Fibroblast of mammary gland (primary cell): Measurements from ENCODE around the gene RHOJ.

ENCODE experiments used
- DNase-seq: peaks from one replicate; pipeline ENCODE4 v3.0.0-alpha.2; 2010; ENCODE audit warnings: low read depth
- H3K4me3 ChIP-seq: 2 replicates; pipeline ENCODE4 v1.5.1; 2011; ENCODE audit warnings: low read depth, mild to moderate bottlenecking, low read length, moderate library complexity; ENCODE audit not compliant: control insufficient read depth
- CTCF ChIP-seq: conservative IDR thresholded peaks from 2 replicates; pipeline ENCODE4 v1.5.1; 2011; ENCODE audit warnings: low read depth, low read length, inconsistent platforms; ENCODE audit not compliant: control insufficient read depth, insufficient read depth

Gene RHOJ

GRCh38 chr14:63268771-63269170 lies 64.5 kb downstream of the RHOJ start:
- TF ChIP-seq CTCF = no peak
- DNase-seq = no peak
- no peak overlapping the region for H3K4me3 ChIP-seq

DNA sequence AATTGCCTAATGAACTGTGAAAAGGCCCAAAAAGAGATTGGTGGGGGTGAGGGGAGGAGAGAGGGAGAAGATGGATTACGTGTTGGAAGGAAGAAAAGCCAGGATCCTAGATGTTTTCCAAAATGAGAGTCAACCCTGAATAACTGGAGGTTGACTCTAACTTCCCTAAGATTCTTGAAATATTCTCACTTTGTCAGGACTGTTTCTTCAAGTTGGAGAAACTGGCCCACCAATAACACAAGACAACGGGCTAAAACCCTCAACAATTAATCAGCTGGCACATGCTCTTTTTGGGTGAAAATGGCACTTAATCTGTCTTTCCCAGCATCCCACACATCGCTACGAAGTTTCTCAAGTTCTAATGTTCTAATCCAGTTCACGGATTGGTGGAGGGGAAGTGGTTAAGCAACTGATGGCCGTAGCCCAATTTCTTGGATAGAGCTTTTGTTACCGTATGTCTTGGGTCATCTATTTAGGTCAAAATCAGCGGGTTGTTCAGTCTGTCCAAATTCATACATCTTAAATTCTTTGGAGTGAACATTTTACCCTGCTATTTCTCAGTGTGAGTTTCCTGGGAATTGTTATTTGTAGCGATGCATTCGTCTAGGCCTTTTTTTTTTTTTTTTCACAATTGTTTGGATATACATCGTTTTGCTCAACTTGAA lies 65.5 kb downstream of the RHOJ start:
- peak; percentile 9 for DNase-seq
- no peak overlapping the region for H3K4me3 ChIP-seq
- TF ChIP-seq CTCF = no peak

DNA sequence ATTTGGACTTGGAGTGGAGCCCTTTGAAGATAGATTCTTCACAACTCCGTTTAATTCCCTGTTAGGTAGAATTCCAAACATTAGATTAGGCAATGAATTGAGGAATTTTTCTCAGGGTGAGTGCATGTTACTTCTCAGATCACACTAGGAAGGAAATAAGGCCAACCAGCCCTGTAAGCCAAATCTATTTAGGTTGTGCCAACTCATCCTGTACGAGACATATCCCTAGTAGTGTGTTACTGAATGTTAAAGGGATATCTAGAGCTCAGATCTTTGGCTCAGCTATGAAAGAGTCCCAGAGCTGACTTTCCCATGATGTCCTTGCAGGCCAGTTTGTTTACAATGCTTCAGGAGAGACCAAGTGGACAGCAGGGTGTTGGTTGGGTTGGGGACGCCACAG lies 68.9 kb downstream of the RHOJ start:
- H3K4me3 ChIP-seq = no peak overlapping the region
- no peak for TF ChIP-seq CTCF
- no peak for DNase-seq

- DNase-seq = peak; percentile 29
- no peak overlapping the region for H3K4me3 ChIP-seq
- no peak for TF ChIP-seq CTCF
These were observed 69.7 kb downstream of the RHOJ start for GRCh38 chr14:63273717-63274655.

- no peak for DNase-seq
- no peak for TF ChIP-seq CTCF
- no peak overlapping the region for H3K4me3 ChIP-seq
These were observed 71.4 kb downstream of the RHOJ start for GRCh38 chr14:63275611-63276010.

GRCh38 chr14:63276016-63276415 lies 71.8 kb downstream of the RHOJ start:
- no peak for TF ChIP-seq CTCF
- no peak overlapping the region for H3K4me3 ChIP-seq
- DNase-seq = no peak
